ENCODE data around the gene CA12.

Gene CA12

GRCh38 chr15:63288342-63288741 is 93.3 kb downstream of the CA12 start:
- peak overlapping the region; percentile 67 for H3K4me2 ChIP-seq (ENCODE audit: low read depth, low read length, poor library complexity, severe bottlenecking)
- no peaks in the 10 kb centered on the region for H3K9me2 ChIP-seq (replicated peaks; ENCODE audit: low read depth, low read length)
- no peaks in the 10 kb centered on the region for H3K79me2 ChIP-seq (ENCODE audit: insufficient read depth, low read length)
- no peaks in the 10 kb centered on the region for H3K9me3 ChIP-seq (ENCODE audit: insufficient read depth, low read depth, low read length)
- H3K9ac ChIP-seq (ENCODE audit: low read depth, low read length, poor library complexity, severe bottlenecking): peak overlapping the region; percentile 56
- no peaks in the 10 kb centered on the region for H3F3A ChIP-seq (ENCODE audit: low read depth)
- peak overlapping the region; percentile 27 for H3K4me3 ChIP-seq (ENCODE audit: low read length, poor library complexity, severe bottlenecking)
- TF ChIP-seq CTCF (conservative IDR thresholded peaks at IDR 0.05; ENCODE audit: low read length) (no peak), EZH2phosphoT487 (IDR thresholded peaks at IDR 0.05; ENCODE audit: borderline replicate concordance) (no peak)
- peak overlapping the region; percentile 11 for H2AFZ ChIP-seq (ENCODE audit: low read length)
- no peaks in the 10 kb centered on the region for H4K20me1 ChIP-seq (ENCODE audit: insufficient read depth, low read length, poor library complexity, severe bottlenecking)
- H3K36me3 ChIP-seq (ENCODE audit: insufficient read depth, low read length): no peaks in the 10 kb centered on the region; the same call in 1 of the 2 replicates
- H3K4me1 ChIP-seq (ENCODE audit: insufficient read depth, low read length, poor library complexity, severe bottlenecking): peaks cover 23% of the 10 kb centered on the region
- no peaks in the 10 kb centered on the region for H3K27me3 ChIP-seq (ENCODE audit: insufficient read depth, low read length, poor library complexity, severe bottlenecking)

GRCh38 chr15:63287109-63287508 is 94.5 kb downstream of the CA12 start:
- Histone ChIP-seq H3K9me2 (replicated peaks; ENCODE audit: low read depth, low read length) (no peaks in the 10 kb centered on the region), H3K4me3 (ENCODE audit: low read length, poor library complexity, severe bottlenecking) (no peak overlapping the region), H4K20me1 (ENCODE audit: insufficient read depth, low read length, poor library complexity, severe bottlenecking) (no peaks in the 10 kb centered on the region), H3K79me2 (ENCODE audit: insufficient read depth, low read length) (no peaks in the 10 kb centered on the region), H3K36me3 (ENCODE audit: insufficient read depth, low read length) (no peaks in the 10 kb centered on the region; the same call in 1 of the 2 replicates), H3K9ac (ENCODE audit: low read depth, low read length, poor library complexity, severe bottlenecking) (no peak overlapping the region), H3K4me2 (ENCODE audit: low read depth, low read length, poor library complexity, severe bottlenecking) (no peak overlapping the region), H3K9me3 (ENCODE audit: insufficient read depth, low read depth, low read length) (no peaks in the 10 kb centered on the region), H2AFZ (ENCODE audit: low read length) (no peak overlapping the region), H3F3A (ENCODE audit: low read depth) (no peaks in the 10 kb centered on the region), H3K27me3 (ENCODE audit: insufficient read depth, low read length, poor library complexity, severe bottlenecking) (no peaks in the 10 kb centered on the region), H3K4me1 (ENCODE audit: insufficient read depth, low read length, poor library complexity, severe bottlenecking) (peaks cover 29% of the 10 kb centered on the region)
- TF ChIP-seq CTCF (conservative IDR thresholded peaks at IDR 0.05; ENCODE audit: low read length): no peak
- TF ChIP-seq EZH2phosphoT487 (IDR thresholded peaks at IDR 0.05; ENCODE audit: borderline replicate concordance): no peak

- H2AFZ ChIP-seq (ENCODE audit: low read length): no peak overlapping the region
These were observed 97.3 kb downstream of the CA12 start for GRCh38 chr15:63284335-63284734.

More at GRCh38 chr15:63284335-63284734, 97.3 kb downstream of the CA12 start:
- no peaks in the 10 kb centered on the region for H4K20me1 ChIP-seq (ENCODE audit: insufficient read depth, low read length, poor library complexity, severe bottlenecking)
- no peaks in the 10 kb centered on the region for H3K79me2 ChIP-seq (ENCODE audit: insufficient read depth, low read length)
- H3K4me1 ChIP-seq (ENCODE audit: insufficient read depth, low read length, poor library complexity, severe bottlenecking): peaks cover 25% of the 10 kb centered on the region
- no peaks in the 10 kb centered on the region for H3F3A ChIP-seq (ENCODE audit: low read depth)
- no peak overlapping the region for H3K9ac ChIP-seq (ENCODE audit: low read depth, low read length, poor library complexity, severe bottlenecking)
- H3K9me3 ChIP-seq (ENCODE audit: insufficient read depth, low read depth, low read length): no peaks in the 10 kb centered on the region
- TF ChIP-seq EZH2phosphoT487 (IDR thresholded peaks at IDR 0.05; ENCODE audit: borderline replicate concordance) (no peak), CTCF (conservative IDR thresholded peaks at IDR 0.05; ENCODE audit: low read length) (no peak)
- no peaks in the 10 kb centered on the region for H3K27me3 ChIP-seq (ENCODE audit: insufficient read depth, low read length, poor library complexity, severe bottlenecking)
- H3K36me3 ChIP-seq (ENCODE audit: insufficient read depth, low read length): no peaks in the 10 kb centered on the region; the same call in 1 of the 2 replicates
- H3K9me2 ChIP-seq (replicated peaks; ENCODE audit: low read depth, low read length): no peaks in the 10 kb centered on the region
- no peak overlapping the region for H3K4me3 ChIP-seq (ENCODE audit: low read length, poor library complexity, severe bottlenecking)
- no peak overlapping the region for H3K4me2 ChIP-seq (ENCODE audit: low read depth, low read length, poor library complexity, severe bottlenecking)
